NT2/D1 (cell line): ENCODE data around the gene PRKG1.
"Not testable (repeated sequence)": the region's sequence is repeated elsewhere in the genome, so short reads cannot be mapped to it uniquely, and the experiment has no call there.

Experiments used
- DNase-seq: peaks from one replicate; pipeline ENCODE4 v3.0.0-alpha.2; 2011; ENCODE audit warnings: low read depth, low spot score
- H3K27me3 ChIP-seq: 2 replicates; pipeline ENCODE4 v1.6.0; 2011; ENCODE audit warnings: mild to moderate bottlenecking; ENCODE audit not compliant: insufficient read length, insufficient read depth
- H3K36me3 ChIP-seq: 2 replicates; pipeline ENCODE4 v1.6.1; 2011; ENCODE audit warnings: mild to moderate bottlenecking, low read length, mixed read lengths; ENCODE audit not compliant: insufficient read depth, insufficient read length
- H3K4me1 ChIP-seq: 2 replicates; pipeline ENCODE4 v1.5.1; 2011; ENCODE audit not compliant: insufficient read depth, insufficient read length
- H3K4me3 ChIP-seq: 2 replicates; pipeline ENCODE4 v1.5.1; 2011; ENCODE audit warnings: low read depth; ENCODE audit not compliant: insufficient read length
- H3K9ac ChIP-seq: 2 replicates; pipeline ENCODE4 v1.6.0; 2011; ENCODE audit warnings: low read depth; ENCODE audit not compliant: insufficient read length
- H3K9me3 ChIP-seq: 2 replicates; pipeline ENCODE4 v1.5.1; 2011; ENCODE audit warnings: mild to moderate bottlenecking, low read length; ENCODE audit not compliant: insufficient read depth
- SUZ12 ChIP-seq: IDR thresholded peaks from 2 replicates; pipeline ENCODE4 v1.6.1; 2011; ENCODE audit not compliant: insufficient read length, insufficient read depth; ENCODE audit errors: extremely low read depth
- YY1 ChIP-seq: IDR thresholded peaks from 2 replicates; pipeline ENCODE4 v1.6.1; 2011; ENCODE audit not compliant: insufficient read length, insufficient read depth
- ZNF274 ChIP-seq: IDR thresholded peaks from 2 replicates; pipeline ENCODE4 v1.6.1; 2011; ENCODE audit warnings: mild to moderate bottlenecking, low read depth, low read length

PRKG1 gene

DNA sequence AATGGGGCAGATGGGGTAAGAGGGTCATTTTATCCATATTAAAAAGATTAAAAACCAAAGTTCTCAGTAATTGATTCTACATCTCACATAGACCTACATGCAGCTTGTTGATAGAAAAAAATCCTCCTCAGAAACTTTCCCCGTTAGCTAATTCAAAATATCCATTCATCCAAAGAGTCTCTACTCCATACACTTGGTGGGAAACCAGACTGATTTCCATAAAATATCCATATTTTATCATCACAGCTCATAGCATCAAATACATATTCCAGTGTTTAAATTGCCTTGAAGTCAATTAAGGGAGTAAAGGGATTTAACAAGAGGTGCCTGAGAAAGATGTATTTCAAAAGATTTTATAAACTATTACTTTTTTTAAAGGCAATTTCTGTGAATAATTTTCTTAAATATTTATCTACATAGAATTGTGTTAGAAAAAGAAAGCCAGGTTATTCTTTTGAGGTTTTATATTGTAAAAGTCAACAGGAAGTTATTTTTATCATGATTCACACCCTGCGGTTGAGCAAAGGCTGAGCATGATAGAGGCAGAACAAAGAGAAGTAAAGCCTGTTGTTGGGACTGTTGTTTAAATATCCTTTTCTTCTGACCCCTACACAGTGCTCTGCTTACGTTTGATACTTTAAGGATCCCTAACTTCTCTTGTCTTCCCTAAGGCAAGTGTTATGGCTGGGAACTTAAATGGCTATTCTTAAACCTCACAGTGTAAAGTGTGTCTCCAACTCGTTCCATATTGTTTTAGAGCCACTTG lies 266.7 kb downstream of the PRKG1 start:
- Histone ChIP-seq H3K27me3 (no peaks in the 10 kb centered on the region), H3K9me3 (no peaks in the 10 kb centered on the region), H3K36me3 (no peaks in the 10 kb centered on the region), H3K9ac (no peak overlapping the region), H3K4me1 (no peaks in the 10 kb centered on the region), H3K4me3 (no peak overlapping the region)
- DNase-seq: no peak
- no peak for TF ChIP-seq YY1
- no peak for TF ChIP-seq ZNF274
- no peak for TF ChIP-seq SUZ12

DNA sequence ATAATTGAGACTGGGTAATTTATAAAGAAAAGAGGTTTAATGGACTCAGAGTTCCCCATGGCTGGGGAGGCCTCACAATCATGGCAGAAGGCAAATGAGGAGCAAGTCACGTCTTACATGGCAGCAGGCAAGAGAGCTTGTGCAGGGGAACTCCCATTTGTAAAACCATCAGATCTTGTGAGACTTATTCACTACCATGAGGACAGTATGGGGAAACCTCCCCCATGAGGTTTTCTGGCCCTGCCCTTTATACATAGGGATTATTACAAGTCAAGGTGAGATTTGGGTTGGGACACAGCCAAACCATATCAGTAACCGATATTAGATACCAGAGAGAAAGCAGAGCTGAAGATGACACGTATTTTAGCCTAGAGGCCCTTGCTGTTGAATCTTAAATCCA lies 267.5 kb downstream of the PRKG1 start:
- not testable (repeated sequence) for H3K9ac ChIP-seq, H3K9me3 ChIP-seq, H3K4me1 ChIP-seq, H3K27me3 ChIP-seq, H3K4me3 ChIP-seq, H3K36me3 ChIP-seq, DNase-seq

DNA sequence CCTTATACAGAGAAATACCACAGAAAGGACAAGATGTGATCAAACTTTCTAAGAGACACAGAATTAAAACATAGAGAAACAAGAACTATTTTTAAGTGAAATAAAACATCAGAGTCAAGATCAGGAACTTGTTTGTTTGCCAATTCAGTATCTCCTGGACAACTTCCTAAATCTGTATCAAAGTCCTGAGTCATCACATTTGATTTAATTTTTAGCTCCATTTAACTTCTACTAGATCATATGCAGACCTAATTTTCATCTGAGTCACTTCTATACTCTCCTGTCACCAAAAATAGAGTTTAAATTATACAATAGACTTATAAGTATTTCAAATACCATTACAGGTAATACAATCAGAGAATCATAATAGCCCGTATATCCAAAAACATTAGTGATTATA lies 268.1 kb downstream of the PRKG1 start:
- Histone ChIP-seq H3K27me3 (no peaks in the 10 kb centered on the region), H3K9me3 (no peaks in the 10 kb centered on the region), H3K4me3 (no peak overlapping the region), H3K36me3 (no peaks in the 10 kb centered on the region), H3K9ac (no peak overlapping the region), H3K4me1 (no peaks in the 10 kb centered on the region)
- no peak for DNase-seq
- TF ChIP-seq YY1 (no peak), ZNF274 (no peak), SUZ12 (no peak)

DNA sequence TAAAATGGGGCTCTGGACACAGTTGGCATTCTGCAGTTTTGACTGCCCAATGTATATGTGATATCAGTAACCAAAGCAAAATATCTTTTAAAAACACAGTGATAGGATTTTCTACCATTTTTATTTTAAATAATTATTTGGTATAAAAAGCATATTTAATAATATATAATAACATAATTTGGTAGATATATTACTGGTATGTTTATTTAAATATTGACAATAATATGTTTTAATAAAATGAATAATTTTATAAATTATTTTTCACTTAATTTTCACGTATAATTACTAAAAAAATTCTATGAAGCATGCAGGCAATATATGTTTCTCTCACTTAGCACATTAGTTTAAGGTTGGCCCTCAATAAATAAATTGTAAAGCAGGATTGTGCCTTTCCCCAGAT lies 269.1 kb downstream of the PRKG1 start:
- H3K4me1 ChIP-seq: no peaks in the 10 kb centered on the region
- H3K4me3 ChIP-seq: no peak overlapping the region
- TF ChIP-seq SUZ12 (no peak), ZNF274 (no peak), YY1 (no peak)
- no peaks in the 10 kb centered on the region for H3K36me3 ChIP-seq
- DNase-seq: no peak
- H3K27me3 ChIP-seq: no peaks in the 10 kb centered on the region
- H3K9ac ChIP-seq: no peak overlapping the region
- no peaks in the 10 kb centered on the region for H3K9me3 ChIP-seq

DNA sequence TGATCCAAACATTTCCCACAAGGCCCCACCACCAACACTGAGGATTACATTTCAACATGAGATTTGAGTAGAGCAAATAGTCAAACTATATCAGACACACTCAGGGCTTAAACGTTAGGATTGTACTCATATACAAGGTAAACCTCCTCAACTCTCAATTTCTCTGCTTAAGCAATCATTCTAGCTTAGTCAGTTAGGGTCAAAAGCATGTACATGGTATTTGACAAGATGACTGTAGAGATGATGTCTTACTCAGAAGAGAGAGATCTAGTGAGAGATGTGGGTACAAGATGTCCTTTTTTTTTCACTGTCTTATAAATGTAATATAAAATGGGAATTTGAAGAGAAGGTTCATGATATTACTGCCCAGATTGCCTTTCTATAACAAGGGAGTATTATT lies 270.1 kb downstream of the PRKG1 start:
- Histone ChIP-seq H3K4me1 (no peaks in the 10 kb centered on the region), H3K9ac (no peak overlapping the region), H3K4me3 (no peak overlapping the region), H3K27me3 (no peaks in the 10 kb centered on the region), H3K36me3 (no peaks in the 10 kb centered on the region), H3K9me3 (no peaks in the 10 kb centered on the region)
- no peak for DNase-seq
- TF ChIP-seq SUZ12 (no peak), ZNF274 (no peak), YY1 (no peak)

DNA sequence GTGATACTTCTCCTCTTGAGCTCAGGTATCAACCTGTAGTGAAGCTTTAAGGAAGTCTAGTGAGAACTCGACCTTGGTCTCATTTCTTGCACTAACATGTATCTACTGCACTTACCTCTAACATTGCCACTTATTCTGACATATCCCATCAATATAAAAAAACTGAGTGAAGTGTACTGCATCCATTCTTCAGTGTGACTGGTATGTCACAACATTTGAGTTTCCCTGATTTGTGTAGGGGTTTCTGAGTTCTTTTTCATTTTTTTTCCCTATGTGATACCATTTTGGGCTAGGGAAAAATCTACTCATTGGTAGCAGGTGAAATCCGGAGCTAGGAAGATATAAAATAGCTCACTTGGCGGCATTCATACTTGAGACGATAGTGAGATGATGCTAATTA lies 274.3 kb downstream of the PRKG1 start:
- TF ChIP-seq YY1 (no peak), SUZ12 (no peak), ZNF274 (no peak)
- no peaks in the 10 kb centered on the region for H3K9me3 ChIP-seq
- H3K4me1 ChIP-seq: no peaks in the 10 kb centered on the region
- no peak overlapping the region for H3K4me3 ChIP-seq
- no peak for DNase-seq
- H3K36me3 ChIP-seq: no peaks in the 10 kb centered on the region
- H3K27me3 ChIP-seq: no peaks in the 10 kb centered on the region
- no peak overlapping the region for H3K9ac ChIP-seq

DNA sequence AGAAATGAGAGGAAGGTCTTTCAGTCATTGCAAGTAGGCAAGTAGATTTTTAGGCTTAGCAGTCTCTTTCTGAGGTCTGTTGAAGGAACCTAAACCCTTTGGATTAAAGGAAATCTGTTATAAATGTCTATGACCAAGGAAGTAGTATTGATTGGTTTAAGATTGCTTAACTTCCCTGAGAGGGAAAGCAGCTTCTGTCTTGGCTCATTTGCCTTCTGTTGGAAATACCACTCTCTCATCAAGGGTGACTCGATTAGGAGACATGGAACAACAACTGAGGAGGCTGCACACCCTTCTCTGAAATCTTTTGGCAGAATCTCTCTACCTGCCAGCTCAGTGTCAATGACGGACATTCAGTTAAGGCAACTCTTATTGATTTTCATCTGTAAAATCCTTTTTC lies 282.9 kb downstream of the PRKG1 start:
- no peak overlapping the region for H3K4me3 ChIP-seq
- no peaks in the 10 kb centered on the region for H3K9me3 ChIP-seq
- no peak for DNase-seq
- no peak for TF ChIP-seq ZNF274
- TF ChIP-seq SUZ12: no peak
- no peak for TF ChIP-seq YY1
- no peaks in the 10 kb centered on the region for H3K4me1 ChIP-seq
- no peaks in the 10 kb centered on the region for H3K27me3 ChIP-seq
- H3K9ac ChIP-seq: no peak overlapping the region
- H3K36me3 ChIP-seq: no peaks in the 10 kb centered on the region
